HEK293T (cell line): ENCODE data around the gene PRDM16.

ENCODE experiments used
- BHLHE40 ChIP-seq: fragments of 450-650 bp; IDR thresholded peaks from 2 replicates; pipeline ENCODE4 v1.6.1; 2016; ENCODE audit warnings: mild to moderate bottlenecking, moderate library complexity, borderline replicate concordance
- ELF4 ChIP-seq: fragments of 450-650 bp; IDR thresholded peaks from 2 replicates; pipeline ENCODE4 v1.6.1; 2017; ENCODE audit warnings: antibody characterized with exemption
- FOXA1 ChIP-seq: fragments of 450-650 bp; IDR thresholded peaks from 2 replicates; pipeline ENCODE4 v1.6.1; 2016; ENCODE audit warnings: mild to moderate bottlenecking
- FOXM1 ChIP-seq: fragments of 450-650 bp; IDR thresholded peaks from 2 replicates; pipeline ENCODE4 v1.6.1; 2017; ENCODE audit warnings: mild to moderate bottlenecking, borderline replicate concordance
- LEF1 ChIP-seq: fragments of 450-650 bp; IDR thresholded peaks from 2 replicates; pipeline ENCODE4 v1.6.1; 2017; ENCODE audit warnings: mild to moderate bottlenecking, borderline replicate concordance
- PKNOX1 ChIP-seq: fragments of 450-650 bp; IDR thresholded peaks from 2 replicates; pipeline ENCODE4 v1.6.1; 2016
- SP1 ChIP-seq: fragments of 450-650 bp; IDR thresholded peaks from 2 replicates; pipeline ENCODE4 v1.6.1; 2017

DNA sequence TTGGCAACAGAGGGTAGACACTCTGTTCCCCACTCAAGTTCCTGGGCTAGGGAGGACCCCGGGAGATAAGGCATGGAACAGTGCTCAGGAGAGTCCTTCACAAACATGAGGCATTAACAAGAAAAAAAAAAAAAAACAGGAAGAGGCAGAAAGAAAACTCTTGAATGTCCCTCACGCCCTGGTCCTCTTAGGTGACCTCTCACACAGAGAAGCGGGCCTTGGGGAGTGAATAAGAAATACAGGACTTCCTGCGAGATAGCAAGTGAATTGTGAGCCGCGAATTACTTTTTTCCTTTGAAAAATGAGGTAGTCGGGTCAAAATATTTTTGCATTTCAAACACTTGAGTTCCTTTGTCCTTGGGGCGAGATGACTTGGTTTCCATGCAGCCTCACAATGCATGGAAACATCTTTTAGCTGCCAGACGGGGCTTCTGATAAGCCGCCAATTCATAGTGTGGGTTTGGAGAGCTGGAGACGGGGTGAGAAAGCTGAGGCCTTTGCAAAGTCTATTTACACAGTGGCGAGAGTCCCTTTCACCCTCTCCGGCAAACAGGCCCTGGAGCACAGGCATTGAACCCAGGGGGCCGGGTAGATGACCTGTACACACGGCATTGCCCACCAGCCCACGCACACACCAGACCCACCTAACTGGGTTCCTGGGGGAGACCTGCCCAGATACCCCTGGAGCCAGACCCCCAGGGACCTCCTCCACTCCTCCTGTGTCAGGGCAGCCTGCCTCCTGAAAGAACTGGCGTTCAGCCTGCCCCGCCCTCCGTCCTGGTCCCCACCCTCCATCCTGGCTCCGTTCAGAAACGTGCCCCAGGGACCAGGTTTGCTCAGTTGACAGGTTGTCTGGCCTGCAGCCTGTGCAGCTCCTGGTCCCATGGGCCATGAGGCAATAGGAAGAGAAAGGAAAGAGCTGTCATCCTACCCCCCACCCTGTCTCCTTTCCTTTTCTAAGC, 192.3 kb downstream of the PRDM16 start:
- TF ChIP-seq ELF4 (no peak), BHLHE40 (no peak), PKNOX1 (no peak), SP1 (no peak), FOXA1 (no peak), FOXM1 (no peak), LEF1 (no peak)
